SK-N-SH treated with all-trans-retinoic acid at 6 μM for 48 hours (cell line): Measurements from ENCODE around the gene TMEM150A.

Experiments used
- ATAC-seq: fragments of 200-7000 bp; cut with Tn5 transposase; 3 replicates; pipeline ENCODE4 v1.9.1; 2020; ENCODE audit warnings: mild to moderate bottlenecking, moderate library complexity
- ARNTL ChIP-seq: fragments of 450-650 bp; formaldehyde crosslinking; IDR thresholded peaks from 2 replicates; pipeline ENCODE4 v1.5.0; 2020; ENCODE audit warnings: low read depth, mild to moderate bottlenecking, moderate library complexity, borderline replicate concordance
- BACH2 ChIP-seq: fragments of 250-450 bp; sonication (Bioruptor Pico); IDR thresholded peaks from 2 replicates; pipeline ENCODE4 v1.9.0; 2021; ENCODE audit warnings: mild to moderate bottlenecking, borderline replicate concordance
- CREB5 ChIP-seq: fragments of 250-450 bp; sonication (Bioruptor Pico); IDR thresholded peaks from 2 replicates; pipeline ENCODE4 v1.5.1; 2020; ENCODE audit warnings: low read depth, mild to moderate bottlenecking, moderate library complexity
- CSDC2 ChIP-seq: fragments of 250-450 bp; sonication (Bioruptor Pico); IDR thresholded peaks from 2 replicates; pipeline ENCODE4 v1.5.0; 2020; ENCODE audit warnings: mild to moderate bottlenecking, moderate library complexity
- GLIS3 ChIP-seq: fragments of 250-450 bp; sonication (Bioruptor Pico); IDR thresholded peaks from 2 replicates; pipeline ENCODE4 v1.5.0; 2020; ENCODE audit warnings: mild to moderate bottlenecking, moderate library complexity
- ISL1 ChIP-seq: fragments of 250-450 bp; sonication (Bioruptor Pico); IDR thresholded peaks from 2 replicates; pipeline ENCODE4 v2.1.2; 2022; ENCODE audit warnings: mild to moderate bottlenecking, moderate library complexity
- OSR1 ChIP-seq: fragments of 250-450 bp; sonication (Bioruptor Pico); IDR thresholded peaks from 2 replicates; pipeline ENCODE4 v1.8.0; 2022; ENCODE audit warnings: moderate library complexity, mild to moderate bottlenecking, inconsistent platforms
- PATZ1 ChIP-seq: fragments of 250-450 bp; sonication (Bioruptor Pico); IDR thresholded peaks from 2 replicates; pipeline ENCODE4 v1.8.0; 2020; ENCODE audit warnings: mild to moderate bottlenecking, moderate library complexity, borderline replicate concordance
- POU6F1 ChIP-seq: fragments of 250-450 bp; sonication (Bioruptor Pico); IDR thresholded peaks from 2 replicates; pipeline ENCODE4 v1.8.0; 2021; ENCODE audit warnings: low read depth, mild to moderate bottlenecking, moderate library complexity, borderline replicate concordance
- RARB ChIP-seq: fragments of 250-450 bp; sonication (Bioruptor Pico); IDR thresholded peaks from 2 replicates; pipeline ENCODE4 v1.8.0; 2021; ENCODE audit warnings: mild to moderate bottlenecking, moderate library complexity
- TOX ChIP-seq: fragments of 250-450 bp; sonication (Bioruptor Pico); IDR thresholded peaks from 2 replicates; pipeline ENCODE4 v1.8.0; 2021; ENCODE audit warnings: mild to moderate bottlenecking, moderate library complexity, borderline replicate concordance
- ZFP30 ChIP-seq: fragments of 450-650 bp; formaldehyde crosslinking; IDR thresholded peaks from 2 replicates; pipeline ENCODE4 v1.5.0; 2022; ENCODE audit warnings: mild to moderate bottlenecking, moderate library complexity
- ZNF565 ChIP-seq: fragments of 450-650 bp; formaldehyde crosslinking; conservative IDR thresholded peaks from 2 replicates; pipeline ENCODE4 v1.5.0; 2020; ENCODE audit warnings: low read depth, mild to moderate bottlenecking, moderate library complexity
- ZNF8 ChIP-seq: fragments of 450-650 bp; formaldehyde crosslinking; IDR thresholded peaks from 2 replicates; pipeline ENCODE4 v1.5.0; 2020; ENCODE audit warnings: mild to moderate bottlenecking, moderate library complexity

Gene TMEM150A

GRCh38 chr2:85596486-85597143 is 5.9 kb downstream of the TMEM150A start (continued):
- no peak for TF ChIP-seq CREB5
- TF ChIP-seq TOX (CRISPR knock-in tag) = no peak
- no peak for TF ChIP-seq GLIS3 (CRISPR knock-in tag)
- no peak for TF ChIP-seq ZNF565 (CRISPR knock-in tag)
- TF ChIP-seq ISL1 (CRISPR knock-in tag) = no peak

GRCh38 chr2:85596026-85596333 is 6.5 kb downstream of the TMEM150A start:
- TF ChIP-seq GLIS3 (CRISPR knock-in tag) = no peak
- TF ChIP-seq PATZ1 (CRISPR knock-in tag) = no peak
- no peak for TF ChIP-seq CSDC2 (CRISPR knock-in tag)
- TF ChIP-seq ZNF8 (CRISPR knock-in tag) = no peak
- TF ChIP-seq ARNTL = no peak
- no peak for TF ChIP-seq RARB
- TF ChIP-seq POU6F1 (CRISPR knock-in tag) = no peak
- no peak for TF ChIP-seq BACH2 (CRISPR knock-in tag)
- ATAC-seq = peak; percentile 29

- ATAC-seq = peak; percentile 99
- no peak for TF ChIP-seq ZFP30 (CRISPR knock-in tag)
- no peak for TF ChIP-seq OSR1
- no peak for TF ChIP-seq ZNF565 (CRISPR knock-in tag)
- no peak for TF ChIP-seq PATZ1 (CRISPR knock-in tag)
- TF ChIP-seq POU6F1 (CRISPR knock-in tag) = no peak
Measured at GRCh38 chr2:85595301-85596025, 7.0 kb downstream of the TMEM150A start, which contains the start of gene RNF181. RNF181 (plus strand) TSS chr2:85595745; CDS start chr2:85595764, 19 bp downstream.

GRCh38 chr2:85594715-85595300 is 7.7 kb downstream of the TMEM150A start:
- TF ChIP-seq ZNF565 (CRISPR knock-in tag) = no peak
- TF ChIP-seq PATZ1 (CRISPR knock-in tag) = peak; percentile 53; the same call in 1 of the 2 replicates
- ATAC-seq = peak; percentile 9; the same call in 2 of the 3 replicates
